Limb (tissue), 2 donors: ENCODE data around the gene C3orf20.
"Not testable (repeated sequence)": the region's sequence is repeated elsewhere in the genome, so short reads cannot be mapped to it uniquely, and the experiment has no call there.

ENCODE experiments used
- DNase-seq, 2 donors: peaks; one replicate each; pipeline ENCODE4 v3.0.0-alpha.2; 2016; ENCODE audit errors: extremely low spot score in 2 of 2

C3orf20 gene

DNA sequence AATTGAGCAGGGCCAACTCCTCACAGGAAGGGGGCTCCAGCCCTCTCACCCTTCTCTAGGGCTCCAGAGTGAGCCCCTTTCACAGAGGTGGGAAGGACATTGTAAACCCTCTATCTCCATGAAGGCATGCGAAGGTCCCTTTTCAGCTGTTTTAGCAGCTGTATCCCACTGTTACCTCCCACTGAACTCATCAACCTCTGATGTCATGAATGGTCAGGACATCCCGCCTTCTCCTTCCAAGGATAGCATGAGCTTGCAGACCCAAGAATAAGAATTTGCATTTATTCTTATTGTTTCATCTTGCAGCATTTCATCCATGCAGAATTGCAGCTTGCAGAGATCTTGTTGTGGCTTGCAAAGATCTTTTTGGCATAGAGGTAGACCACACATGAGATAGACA is 119.5 kb downstream of the C3orf20 start:
- no peak for DNase-seq

GRCh38 chr3:14795996-14796395 is 121.1 kb downstream of the C3orf20 start:
- DNase-seq, result no peak

DNA sequence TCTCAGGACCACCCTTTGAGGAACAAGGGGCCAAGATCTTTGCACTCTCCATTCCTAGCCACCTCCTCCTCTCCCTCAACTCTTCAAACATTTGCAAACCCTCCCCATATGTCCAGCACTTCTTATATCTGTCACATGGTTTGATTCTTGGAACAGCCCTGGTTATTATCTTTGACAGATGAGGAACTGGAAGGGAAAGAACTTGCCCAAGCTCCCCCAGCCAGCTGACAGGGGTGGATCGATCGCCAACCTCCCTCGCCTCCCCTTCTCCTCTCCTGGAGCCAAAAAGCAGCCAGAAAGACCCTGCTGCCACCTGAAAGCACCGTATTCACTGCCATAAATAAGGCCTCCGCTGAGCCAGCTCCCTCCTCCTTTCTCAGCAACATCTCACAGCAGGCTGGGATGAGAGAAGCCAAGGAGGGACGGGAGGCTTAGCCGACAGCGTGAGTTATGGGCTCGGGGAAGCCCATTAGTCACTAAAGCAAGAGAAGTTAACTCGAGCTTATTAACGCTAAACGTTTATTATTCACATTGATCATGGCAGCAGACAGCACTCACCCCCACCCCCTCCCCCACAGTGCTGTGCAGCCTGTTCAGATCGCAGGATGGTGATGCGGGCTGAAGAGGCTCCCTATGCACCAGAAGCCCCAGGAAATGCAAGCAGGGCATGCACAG is 121.6 kb downstream of the C3orf20 start:
- DNase-seq, result peak in 1 of 2 donors; percentile 57

- no peak for DNase-seq
Measured at GRCh38 chr3:14797731-14798130, 122.8 kb downstream of the C3orf20 start.

- no peak for DNase-seq
Measured at GRCh38 chr3:14798231-14798630, 123.3 kb downstream of the C3orf20 start.

- DNase-seq, result no peak
Measured at GRCh38 chr3:14799146-14799545, 124.2 kb downstream of the C3orf20 start.

DNA sequence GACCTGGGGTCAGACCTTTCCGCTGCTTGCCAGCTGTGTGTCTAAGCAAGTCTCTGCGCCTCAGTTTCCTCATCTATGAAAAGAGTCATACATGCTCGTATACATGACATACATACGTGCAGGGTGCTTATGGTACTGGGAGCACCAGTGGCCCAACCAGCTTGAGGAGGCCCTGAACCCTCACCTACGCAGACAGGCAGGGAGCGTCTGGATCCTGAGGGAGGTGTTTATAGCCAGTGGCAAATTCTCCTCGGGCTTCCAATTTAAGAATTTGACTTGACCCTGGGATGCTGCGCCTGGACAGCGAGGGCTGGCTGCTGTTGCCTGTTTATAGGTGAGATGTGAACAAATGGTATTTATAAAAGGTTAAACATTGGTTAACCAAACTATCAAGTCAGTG is 126.1 kb downstream of the C3orf20 start:
- DNase-seq, result no peak

GRCh38 chr3:14801668-14802380 is 126.9 kb downstream of the C3orf20 start:
- no peak for DNase-seq

DNA sequence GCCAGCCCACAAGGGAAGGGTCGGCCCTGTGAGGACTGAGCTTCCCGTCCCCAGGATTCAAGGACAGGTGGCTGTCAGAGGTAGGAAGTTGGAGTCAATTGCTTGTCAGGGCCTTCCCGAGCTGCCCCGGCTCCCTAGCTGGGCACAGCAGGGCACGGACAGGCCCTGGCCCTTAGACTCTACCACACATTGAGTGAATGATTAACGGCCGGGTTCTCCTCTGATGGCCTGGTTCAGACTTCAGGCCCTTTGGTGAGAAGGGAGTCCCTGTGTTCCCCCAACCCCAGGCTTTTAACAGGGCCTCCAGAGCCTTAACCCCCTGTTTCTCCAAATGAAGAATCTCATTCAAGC is 127.4 kb downstream of the C3orf20 start:
- no peak for DNase-seq

DNA sequence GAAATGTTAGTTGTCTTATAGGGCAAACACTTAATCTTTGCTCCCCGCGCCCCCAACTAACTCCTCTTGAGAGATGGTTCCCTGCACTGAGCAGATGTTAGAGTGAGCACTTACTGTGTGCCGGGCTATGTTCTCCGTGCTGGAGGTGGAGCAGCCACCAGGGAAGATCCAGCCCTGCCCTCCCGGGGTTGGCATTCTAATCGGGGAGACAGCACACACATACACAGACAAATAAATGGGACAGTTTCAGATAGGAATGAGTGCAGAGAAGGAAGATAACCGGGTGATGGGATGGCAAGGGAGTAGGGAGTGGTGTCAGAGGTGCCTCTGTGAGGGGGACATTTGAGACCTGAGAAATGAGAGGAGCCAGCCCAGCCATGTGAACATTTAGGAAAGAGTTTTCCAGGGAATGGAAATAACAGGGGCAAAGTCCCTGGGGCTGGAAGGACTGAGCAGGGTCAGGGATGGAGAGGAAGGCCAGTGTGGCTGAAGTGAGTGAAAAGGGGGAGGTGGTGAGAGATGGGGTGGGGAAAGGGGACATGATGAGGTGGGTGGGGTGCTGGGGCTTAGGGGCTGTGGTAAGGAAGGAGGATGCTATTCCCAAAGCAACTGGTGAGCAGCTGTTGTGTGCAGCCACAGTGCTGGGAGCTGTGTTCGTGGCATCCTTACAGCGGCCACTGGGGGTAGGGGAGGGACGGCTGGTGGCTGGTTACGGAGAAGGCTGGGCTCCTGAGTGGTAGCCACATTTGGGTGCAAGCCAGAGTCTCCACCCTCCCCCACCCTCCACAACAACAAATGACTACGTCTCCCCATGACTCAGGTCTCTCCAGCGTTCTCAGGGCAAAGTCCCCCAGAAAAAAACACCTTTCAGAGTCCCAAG is 128.4 kb downstream of the C3orf20 start:
- no peak for DNase-seq

DNA sequence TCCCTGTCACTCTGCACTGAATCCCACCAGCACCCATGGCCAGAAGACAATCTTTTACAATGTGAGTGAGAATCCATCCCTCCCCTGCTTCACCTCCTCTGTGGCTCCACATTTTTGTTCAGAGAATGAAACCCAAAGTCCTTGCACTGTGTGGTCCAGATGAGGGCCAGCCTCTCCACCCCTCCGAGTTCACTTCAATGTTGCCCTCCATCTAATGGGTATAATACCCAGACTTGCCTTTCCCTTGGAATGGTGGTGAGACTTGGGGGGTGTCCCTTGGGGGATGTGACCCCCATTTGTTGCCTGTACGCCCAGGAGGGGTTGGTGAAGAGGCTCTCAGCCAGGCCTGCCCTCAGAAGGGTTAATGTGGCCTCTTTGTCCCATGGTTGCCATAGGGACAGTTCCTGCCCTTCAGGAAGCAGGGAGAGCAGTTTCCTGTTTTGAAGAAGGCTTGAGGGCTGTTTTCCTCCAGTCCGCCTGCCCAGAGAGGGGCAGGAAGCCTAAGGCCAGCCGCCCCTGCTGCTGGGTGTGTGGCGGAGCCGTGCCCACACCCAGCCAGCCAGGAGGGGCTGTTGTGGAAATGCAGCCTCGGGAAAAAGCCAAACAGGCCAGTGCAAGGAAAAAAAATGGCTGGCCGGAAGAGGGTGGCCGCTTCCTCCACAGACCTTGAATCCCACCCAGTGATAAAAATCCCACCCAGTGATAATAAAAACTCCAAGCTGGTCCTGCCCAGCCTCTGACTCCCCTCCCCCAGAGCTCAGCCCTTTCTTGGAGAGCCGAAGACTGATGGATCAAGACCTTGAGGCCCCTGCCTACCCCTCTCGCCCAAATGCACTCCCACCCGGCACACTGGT is 129.3 kb downstream of the C3orf20 start:
- no peak for DNase-seq

GRCh38 chr3:14804835-14805780 is 130.2 kb downstream of the C3orf20 start:
- DNase-seq, result no peak

DNA sequence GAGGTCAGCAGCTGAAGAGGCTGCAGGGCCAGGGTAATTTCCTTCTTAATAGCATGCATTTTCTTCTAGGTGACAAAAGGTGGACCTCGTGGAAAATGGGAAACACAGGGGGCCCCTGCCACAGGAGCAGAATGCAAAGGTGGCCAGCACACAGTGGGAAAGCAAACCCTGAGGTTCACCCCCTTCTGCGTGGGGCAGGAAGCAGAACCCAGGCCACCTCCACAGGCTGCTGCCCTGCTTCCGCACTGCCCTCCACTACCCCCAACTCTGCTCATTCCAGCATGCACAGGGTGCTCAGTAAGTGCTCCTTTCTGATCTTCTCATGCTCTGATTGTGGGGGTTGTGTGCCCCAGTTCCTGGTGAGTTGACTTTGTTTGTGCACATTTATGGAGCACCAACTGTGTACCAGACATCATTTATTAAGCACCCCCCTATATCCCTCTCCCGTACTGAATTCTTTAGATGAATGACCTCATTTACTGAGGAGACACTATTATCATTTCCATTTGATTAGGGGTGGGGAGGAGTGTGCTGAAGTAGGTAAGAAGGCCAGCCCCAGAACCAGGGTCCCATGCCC is 131.1 kb downstream of the C3orf20 start:
- no peak for DNase-seq

GRCh38 chr3:14806641-14807263 is 131.8 kb downstream of the C3orf20 start:
- DNase-seq, result no peak

DNA sequence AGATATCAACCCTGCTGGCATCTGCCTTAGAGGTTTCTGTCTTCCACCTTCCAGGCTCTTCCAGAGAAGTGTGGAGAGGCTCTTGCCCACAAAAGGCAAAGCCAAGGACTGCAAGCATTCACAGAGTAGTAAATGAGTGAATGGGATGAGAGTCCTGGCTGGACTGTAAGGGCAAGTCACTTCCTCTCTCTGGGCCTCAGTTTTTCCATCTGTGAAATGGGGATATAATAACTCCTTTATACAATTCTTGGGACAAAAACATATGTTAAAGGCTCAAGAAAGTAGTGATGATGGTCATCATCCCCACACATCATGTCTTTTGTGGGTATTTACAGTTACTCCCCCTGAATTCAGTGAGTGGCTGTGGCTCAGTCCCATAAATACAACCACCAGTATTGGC is 133.1 kb downstream of the C3orf20 start:
- no peak for DNase-seq

DNA sequence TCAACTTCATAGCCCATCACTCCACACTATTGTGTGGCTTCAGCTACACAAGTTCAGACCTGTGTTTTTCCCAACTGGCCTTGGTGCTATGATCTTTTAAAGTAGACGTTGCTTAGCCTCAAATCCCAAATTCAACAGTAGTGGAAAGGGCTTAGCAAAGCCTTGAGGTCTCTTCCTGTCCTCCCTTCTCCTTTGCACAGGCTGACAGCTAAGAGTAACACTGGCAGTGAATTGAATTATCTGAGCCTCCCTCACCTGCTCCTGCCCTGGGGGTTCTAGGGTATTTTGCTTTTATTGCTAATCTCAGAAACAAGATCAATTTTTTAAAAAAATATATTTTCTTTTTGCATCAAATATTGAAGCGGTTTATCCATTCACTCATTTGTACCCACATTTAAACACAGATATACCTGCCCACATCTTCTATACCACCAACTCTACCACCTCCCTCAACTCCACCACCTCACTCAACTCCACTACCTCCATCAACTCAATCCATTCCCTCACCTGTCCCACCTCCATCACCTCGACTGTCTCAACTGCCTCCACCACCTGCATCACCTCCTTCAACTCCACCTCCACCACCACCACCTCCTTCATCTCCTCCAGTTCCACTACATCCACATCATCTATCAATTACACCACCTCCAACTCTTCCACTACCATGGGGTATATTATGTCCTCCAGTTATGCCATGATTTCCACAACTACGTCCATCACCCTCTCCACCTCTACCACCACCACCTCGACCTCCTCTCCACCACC is 133.7 kb downstream of the C3orf20 start:
- no peak for DNase-seq

GRCh38 chr3:14809611-14810010 is 134.7 kb downstream of the C3orf20 start:
- not testable (repeated sequence) for DNase-seq

DNA sequence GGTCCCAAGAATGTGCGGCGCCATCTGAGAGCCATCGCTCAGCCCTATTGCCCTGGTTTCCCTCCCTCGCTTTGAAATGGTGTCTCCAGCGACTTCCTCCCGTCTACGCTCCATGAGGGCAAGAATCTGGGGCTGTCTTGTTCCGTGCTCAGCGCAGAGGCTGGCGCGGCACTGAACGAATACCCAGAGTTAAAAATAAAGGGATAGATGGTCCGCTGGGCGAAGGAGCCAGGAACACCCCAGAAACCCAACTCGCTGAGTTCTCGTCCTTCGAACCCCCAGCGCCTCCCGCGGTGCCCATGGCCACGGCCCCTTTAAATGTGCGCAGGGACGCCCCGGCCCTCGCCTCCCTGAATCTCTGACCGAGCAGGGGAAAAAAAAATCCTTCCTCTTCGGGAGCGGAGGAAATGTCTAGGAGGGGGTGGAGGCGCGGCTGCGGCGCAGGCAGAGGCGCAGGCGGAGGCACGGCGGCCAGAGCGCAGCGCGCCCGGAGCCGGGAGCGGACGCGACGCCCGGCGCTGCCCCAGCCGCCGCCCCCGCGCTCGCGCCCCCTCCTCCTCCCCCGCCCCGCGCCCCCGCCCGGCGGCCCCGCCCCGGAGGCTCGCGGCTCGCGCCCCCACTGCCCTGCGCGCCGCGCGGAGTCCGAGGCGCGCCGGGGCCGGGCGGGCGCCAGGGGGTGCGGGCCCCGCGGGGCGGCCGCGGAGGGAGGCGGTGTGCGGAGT is 135.3 kb downstream of the C3orf20 start:
- peak; percentile 17 to 49 for DNase-seq
